GM12874 (cell line): ENCODE data around the gene ATP5F1A.

Experiments
- TF ChIP-seq, protein P1 (sequence below): IDR thresholded peaks from 2 replicates; pipeline ENCODE4 v1.5.1; 2011; ENCODE audit warnings: low read depth, mild to moderate bottlenecking, control low read depth, low read length, moderate library complexity; ENCODE audit not compliant: insufficient read depth

Gene ATP5F1A

GRCh38 chr18:46071653-46072375 is 26.3 kb downstream of the ATP5F1A start, which contains the start of gene PSTPIP2:
Gene PSTPIP2 (minus strand): TSS chr18:46072260. CDS start chr18:46072188, 72 bp downstream.
- TF ChIP-seq, protein P1, sequence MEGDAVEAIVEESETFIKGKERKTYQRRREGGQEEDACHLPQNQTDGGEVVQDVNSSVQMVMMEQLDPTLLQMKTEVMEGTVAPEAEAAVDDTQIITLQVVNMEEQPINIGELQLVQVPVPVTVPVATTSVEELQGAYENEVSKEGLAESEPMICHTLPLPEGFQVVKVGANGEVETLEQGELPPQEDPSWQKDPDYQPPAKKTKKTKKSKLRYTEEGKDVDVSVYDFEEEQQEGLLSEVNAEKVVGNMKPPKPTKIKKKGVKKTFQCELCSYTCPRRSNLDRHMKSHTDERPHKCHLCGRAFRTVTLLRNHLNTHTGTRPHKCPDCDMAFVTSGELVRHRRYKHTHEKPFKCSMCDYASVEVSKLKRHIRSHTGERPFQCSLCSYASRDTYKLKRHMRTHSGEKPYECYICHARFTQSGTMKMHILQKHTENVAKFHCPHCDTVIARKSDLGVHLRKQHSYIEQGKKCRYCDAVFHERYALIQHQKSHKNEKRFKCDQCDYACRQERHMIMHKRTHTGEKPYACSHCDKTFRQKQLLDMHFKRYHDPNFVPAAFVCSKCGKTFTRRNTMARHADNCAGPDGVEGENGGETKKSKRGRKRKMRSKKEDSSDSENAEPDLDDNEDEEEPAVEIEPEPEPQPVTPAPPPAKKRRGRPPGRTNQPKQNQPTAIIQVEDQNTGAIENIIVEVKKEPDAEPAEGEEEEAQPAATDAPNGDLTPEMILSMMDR, result no peak

DNA sequence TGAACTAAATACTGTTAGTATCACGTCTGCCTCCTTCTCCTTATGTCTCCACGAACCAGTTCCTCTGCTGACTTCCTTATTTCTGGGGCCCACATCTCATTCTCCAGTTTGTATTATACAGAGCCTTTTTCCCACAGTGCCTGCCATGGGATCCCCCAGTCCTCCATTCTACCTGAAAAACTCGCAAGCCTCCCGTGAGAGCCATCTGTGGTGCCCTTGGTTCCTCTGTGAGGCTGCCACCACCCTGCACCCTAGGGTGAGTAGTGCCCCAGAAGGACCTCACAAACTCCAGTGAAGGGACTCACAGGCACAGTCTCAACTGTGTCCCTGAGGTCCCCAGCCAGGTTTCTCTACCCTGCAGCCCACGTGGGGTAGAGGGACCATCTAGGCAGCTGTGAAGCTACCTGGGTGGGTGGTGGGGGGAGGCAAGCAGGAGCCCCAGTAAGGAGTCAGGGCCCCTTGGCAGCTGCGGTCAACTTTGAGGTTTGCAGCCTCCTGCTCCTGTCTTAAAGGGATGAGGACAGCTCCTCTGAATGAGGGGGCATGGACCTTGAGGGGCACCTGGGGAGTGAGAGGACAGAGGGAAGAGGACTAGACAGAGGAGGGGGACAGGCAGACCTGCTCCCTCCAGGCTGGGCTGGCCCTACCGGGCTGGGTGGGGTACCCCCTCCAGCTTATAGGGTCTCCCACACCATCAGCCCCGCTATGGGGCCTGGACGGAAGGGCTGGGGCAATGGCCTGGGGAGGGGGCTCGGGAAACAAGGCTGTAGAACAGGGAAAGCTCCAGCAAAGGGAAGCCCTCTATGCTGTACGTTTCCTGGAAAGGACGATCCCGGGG is 27.1 kb downstream of the ATP5F1A start:
- TF ChIP-seq, protein P1, result no peak

DNA sequence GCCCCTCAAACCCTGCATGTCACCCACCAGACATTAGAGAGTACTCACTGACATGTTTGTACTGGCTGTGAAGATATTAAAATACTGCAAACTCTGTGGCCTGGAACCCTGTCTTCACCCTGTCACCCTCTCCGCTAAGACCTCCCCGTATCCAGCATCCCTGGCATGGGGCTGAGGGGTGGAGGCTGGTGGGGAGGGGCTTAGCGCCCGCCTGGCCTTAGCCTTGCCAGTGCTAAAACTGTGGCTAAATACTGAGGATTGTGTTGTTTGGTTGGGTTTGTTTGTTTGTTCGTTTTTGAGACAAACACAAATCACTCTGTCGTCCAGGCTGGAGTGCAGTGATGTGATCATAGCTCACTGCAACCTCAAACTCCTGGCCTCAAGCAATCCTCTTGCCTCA is 27.9 kb downstream of the ATP5F1A start:
- TF ChIP-seq, protein P1, result no peak

- TF ChIP-seq, protein P1, result no peak
Measured at GRCh38 chr18:46069524-46069923, 28.6 kb downstream of the ATP5F1A start.

- TF ChIP-seq, protein P1, result no peak
Measured at GRCh38 chr18:46068763-46069162, 29.3 kb downstream of the ATP5F1A start.

DNA sequence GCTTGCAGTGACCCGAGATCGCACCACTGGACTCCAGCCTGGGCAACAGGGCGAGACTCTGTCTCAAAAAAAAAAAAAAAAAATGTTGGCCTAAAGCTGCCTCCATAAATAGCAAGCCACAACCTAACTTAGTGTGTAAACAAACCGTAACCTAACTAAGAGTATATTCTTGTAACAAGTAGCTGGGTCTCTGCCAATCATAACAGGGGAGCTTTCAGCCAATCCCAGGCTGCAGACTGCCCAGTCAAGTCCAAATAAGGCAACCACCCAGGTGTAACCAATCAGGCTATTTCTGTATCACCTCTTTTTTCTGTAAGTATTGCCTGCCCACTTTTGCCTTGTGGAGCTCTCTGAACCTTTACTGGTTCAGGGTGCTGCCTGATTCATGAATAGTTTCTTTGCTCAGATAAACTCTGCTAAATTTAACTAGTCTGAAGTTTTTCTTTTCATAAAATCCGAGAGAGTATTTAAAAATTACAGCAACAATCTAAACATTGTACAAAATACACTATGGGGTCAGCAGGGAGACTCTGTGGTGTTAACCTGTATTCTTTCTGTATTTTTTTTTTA is 30.6 kb downstream of the ATP5F1A start:
- TF ChIP-seq, protein P1, result no peak

DNA sequence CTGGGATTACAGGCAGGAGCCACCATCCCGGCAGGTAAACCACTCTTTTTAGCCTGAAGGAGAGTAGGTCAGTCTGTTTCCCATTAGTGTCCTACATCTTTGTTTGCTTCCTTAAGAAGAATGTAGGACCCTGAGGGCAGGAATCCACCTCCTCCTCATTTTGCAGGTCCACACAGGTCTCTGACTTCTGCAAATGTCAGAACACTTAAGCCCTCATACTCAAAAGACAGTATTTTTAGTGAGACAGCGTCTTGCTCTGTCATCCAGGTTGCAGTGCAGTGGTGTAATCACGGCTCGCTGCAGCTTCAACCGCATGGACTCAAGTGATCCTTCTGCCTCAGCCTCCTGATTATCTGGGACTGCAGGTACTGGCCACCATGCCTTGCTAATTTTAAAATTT is 35.3 kb downstream of the ATP5F1A start:
- TF ChIP-seq, protein P1, result no peak
